MCF 10A (cell line): ENCODE results near the gene ATAD5. TPM values are rescaled to one million over a fixed set of nuclear protein-coding genes. Genes with fewer than 3 reads are reported as not detected.

ENCODE experiments used
- BruUV-seq: library from RNA; stranded (reverse); fragments of 400-500 nt; replicated peaks from 2 replicates; lab custom pipeline; 2021; lab: Mats Ljungman, UMichigan
- CTCF ChIA-PET: fragments of 300-600 bp; sonication (Branson Sonifier 250); formaldehyde crosslinking; extraction: SDS; loops from one replicate; lab custom pipeline; 2021; ENCODE audit warnings: antibody characterized with exemption, inconsistent platforms; lab: Yijun Ruan, JAX
- POLR2A ChIA-PET: fragments of 300-600, 350-650 bp; sonication (Branson Sonifier 250); formaldehyde crosslinking; extraction: SDS; loops from one replicate; lab custom pipeline; 2020; ENCODE audit warnings: antibody characterized with exemption, inconsistent platforms; lab: Yijun Ruan, JAX
- DNase-seq: peaks from one replicate; pipeline ENCODE4 v3.0.0-alpha.2; 2018; ENCODE audit not compliant: unreplicated experiment
- H3K27ac Mint-ChIP-seq: one replicate; pipeline ENCODE4 v1.8.0; 2022; ENCODE audit warnings: mild to moderate bottlenecking, low read depth, mixed read lengths; ENCODE audit not compliant: unreplicated experiment
- H3K27me3 Mint-ChIP-seq: one replicate; pipeline ENCODE4 v1.8.0; 2022; ENCODE audit warnings: mixed read lengths; ENCODE audit not compliant: insufficient read depth, unreplicated experiment
- H3K36me3 Mint-ChIP-seq: one replicate; pipeline ENCODE4 v1.8.0; 2022; ENCODE audit warnings: mild to moderate bottlenecking, moderate library complexity, mixed read lengths; ENCODE audit not compliant: insufficient read depth, unreplicated experiment
- H3K4me1 Mint-ChIP-seq: one replicate; pipeline ENCODE4 v1.8.0; 2022; ENCODE audit warnings: mixed read lengths; ENCODE audit not compliant: insufficient read depth, unreplicated experiment
- H3K4me3 Mint-ChIP-seq: one replicate; pipeline ENCODE4 v1.8.0; 2022; ENCODE audit warnings: mild to moderate bottlenecking, moderate library complexity, mixed read lengths; ENCODE audit not compliant: unreplicated experiment
- H3K9me3 Mint-ChIP-seq: one replicate; pipeline ENCODE4 v1.8.0; 2022; ENCODE audit warnings: mixed read lengths; ENCODE audit not compliant: unreplicated experiment
- intact Hi-C: fragments of 100-400 bp; cut with micrococcal nuclease; formaldehyde crosslinking; loops from 2 replicates; pipeline ENCODE4 v1.14.1; 2022
- total RNA-seq: library from RNA; stranded (reverse); gene quantifications from 2 replicates; pipeline ENCODE4 v1.2.3, GENCODE V29; 2022
- TF ChIP-seq, protein P1 (sequence below): fragments of 200-600 bp; IDR thresholded peaks from one replicate; pipeline ENCODE4 v1.8.0; 2022; ENCODE audit warnings: antibody characterized with exemption, mild to moderate bottlenecking; ENCODE audit not compliant: unreplicated experiment

ATAD5 gene
- total RNA-seq, 1 experiment from 2014 or later, result 3.6 TPM

DNA sequence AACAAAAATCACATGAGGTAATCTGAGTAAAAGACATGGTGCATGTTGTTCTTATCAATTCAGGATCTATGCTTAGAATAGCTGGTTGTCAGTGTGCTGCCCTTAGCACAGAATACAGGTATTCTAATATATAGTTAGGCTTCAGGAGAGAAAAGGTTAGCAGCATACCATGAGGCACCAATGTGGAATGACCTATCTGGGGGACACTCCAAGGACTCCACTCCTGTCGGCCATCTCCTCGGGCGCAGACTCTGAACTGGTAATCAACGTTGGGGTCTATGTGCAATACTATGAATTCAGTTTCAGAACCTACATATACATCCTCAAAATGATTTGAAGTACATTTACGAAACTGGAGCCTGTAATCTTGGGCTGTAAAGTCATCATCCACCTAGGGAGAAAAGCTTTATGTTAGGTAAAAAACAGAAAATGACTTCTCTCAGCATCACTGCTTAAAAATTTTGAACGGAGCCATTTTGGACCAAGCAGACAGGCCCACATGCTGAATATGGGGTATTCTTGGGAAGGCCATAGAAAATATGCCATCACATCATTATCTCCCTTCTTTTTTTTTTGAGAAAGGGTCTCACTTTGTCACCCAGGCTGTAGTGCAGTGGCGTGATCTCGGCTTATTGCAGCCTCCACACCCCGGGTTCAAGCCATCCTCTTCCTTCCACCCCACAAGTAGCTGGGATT is 38.3 kb upstream of the ATAD5 start:
- BruUV-seq, result no TSS peak
- CTCF ChIA-PET, result no interaction called here
- H3K9me3 Mint-ChIP-seq, result no peaks in the 10 kb centered on the region

DNA sequence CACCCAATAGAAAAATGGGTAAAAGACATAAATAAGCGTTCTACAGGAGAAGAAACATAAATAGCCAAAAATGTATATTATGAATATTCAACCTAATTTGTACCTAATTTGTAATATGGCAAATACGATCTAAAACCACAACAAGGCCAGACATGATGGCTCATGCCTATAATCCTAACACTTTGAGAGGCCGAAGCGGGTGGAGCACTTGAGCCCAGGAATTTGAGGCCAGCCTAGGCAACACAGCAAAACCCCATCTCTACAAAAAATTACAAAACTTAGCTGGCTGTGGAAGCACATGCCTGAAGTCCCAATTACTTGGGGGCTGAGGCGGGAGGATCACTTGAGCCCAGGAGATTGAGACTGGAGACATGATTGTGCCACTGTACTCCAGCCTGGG is 37.4 kb upstream of the ATAD5 start:
- intact Hi-C loops, result no loop called here
- no TSS peak for BruUV-seq
- H3K4me1 Mint-ChIP-seq, result no peaks in the 10 kb centered on the region
- no peaks in the 10 kb centered on the region for H3K27me3 Mint-ChIP-seq
- TF ChIP-seq, protein P1, sequence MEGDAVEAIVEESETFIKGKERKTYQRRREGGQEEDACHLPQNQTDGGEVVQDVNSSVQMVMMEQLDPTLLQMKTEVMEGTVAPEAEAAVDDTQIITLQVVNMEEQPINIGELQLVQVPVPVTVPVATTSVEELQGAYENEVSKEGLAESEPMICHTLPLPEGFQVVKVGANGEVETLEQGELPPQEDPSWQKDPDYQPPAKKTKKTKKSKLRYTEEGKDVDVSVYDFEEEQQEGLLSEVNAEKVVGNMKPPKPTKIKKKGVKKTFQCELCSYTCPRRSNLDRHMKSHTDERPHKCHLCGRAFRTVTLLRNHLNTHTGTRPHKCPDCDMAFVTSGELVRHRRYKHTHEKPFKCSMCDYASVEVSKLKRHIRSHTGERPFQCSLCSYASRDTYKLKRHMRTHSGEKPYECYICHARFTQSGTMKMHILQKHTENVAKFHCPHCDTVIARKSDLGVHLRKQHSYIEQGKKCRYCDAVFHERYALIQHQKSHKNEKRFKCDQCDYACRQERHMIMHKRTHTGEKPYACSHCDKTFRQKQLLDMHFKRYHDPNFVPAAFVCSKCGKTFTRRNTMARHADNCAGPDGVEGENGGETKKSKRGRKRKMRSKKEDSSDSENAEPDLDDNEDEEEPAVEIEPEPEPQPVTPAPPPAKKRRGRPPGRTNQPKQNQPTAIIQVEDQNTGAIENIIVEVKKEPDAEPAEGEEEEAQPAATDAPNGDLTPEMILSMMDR, result no peak
- no peaks in the 10 kb centered on the region for H3K9me3 Mint-ChIP-seq
- peaks cover 83% of the 10 kb centered on the region for H3K36me3 Mint-ChIP-seq
- no peak overlapping the region for H3K4me3 Mint-ChIP-seq
- no peak for DNase-seq
- ChIA-PET CTCF (interaction anchor here (0.5 kb wide), 1 partner anchor 11 kb away, joined by 3 read pairs; no protein-coding TSS in a partner anchor), POLR2A (interaction anchor here (0.7 kb wide), 1 partner anchor 312 kb away, joined by 3 read pairs; no protein-coding TSS in a partner anchor)
- H3K27ac Mint-ChIP-seq, result peak overlapping the region; percentile 21

More for the DNA sequence above, 38.3 kb upstream of the ATAD5 start:
- Mint-ChIP-seq H3K27ac (peak overlapping the region; percentile 21), H3K27me3 (no peaks in the 10 kb centered on the region), H3K36me3 (peaks cover 88% of the 10 kb centered on the region), H3K4me3 (no peak overlapping the region), H3K4me1 (no peaks in the 10 kb centered on the region)
- DNase-seq, result no peak
- intact Hi-C loops, result no loop called here
- TF ChIP-seq, protein P1, result no peak
- POLR2A ChIA-PET, result interaction anchor here (0.7 kb wide), 1 partner anchor 628 kb away, joined by 3 read pairs; no protein-coding TSS in a partner anchor

DNA sequence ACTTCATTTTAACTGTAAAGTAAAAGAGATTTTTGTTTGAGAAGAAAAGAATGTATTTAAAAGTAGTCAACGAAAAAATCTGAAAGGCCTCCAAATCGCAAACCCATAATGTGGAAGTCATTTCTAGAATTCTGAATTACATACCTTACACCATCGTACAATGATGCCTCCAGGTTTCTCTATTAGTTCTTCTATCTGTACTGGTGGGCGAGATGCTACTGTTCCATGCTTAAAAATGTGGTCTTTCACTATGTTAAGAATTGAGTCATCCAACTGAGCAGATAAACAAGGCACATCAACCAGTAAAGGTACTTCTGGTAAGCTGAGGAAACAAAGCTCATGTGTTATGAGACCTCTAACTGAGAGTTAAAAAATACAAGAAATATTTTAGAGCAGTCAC is 35.8 kb upstream of the ATAD5 start:
- intact Hi-C loops, result no loop called here
- Mint-ChIP-seq H3K4me3 (no peak overlapping the region), H3K36me3 (peaks cover 84% of the 10 kb centered on the region), H3K27me3 (no peaks in the 10 kb centered on the region), H3K9me3 (no peaks in the 10 kb centered on the region), H3K4me1 (no peaks in the 10 kb centered on the region), H3K27ac (no peak overlapping the region)
- no peak for DNase-seq
- TF ChIP-seq, protein P1, result no peak
- no TSS peak for BruUV-seq
- ChIA-PET CTCF (no interaction called here), POLR2A (no interaction called here)

DNA sequence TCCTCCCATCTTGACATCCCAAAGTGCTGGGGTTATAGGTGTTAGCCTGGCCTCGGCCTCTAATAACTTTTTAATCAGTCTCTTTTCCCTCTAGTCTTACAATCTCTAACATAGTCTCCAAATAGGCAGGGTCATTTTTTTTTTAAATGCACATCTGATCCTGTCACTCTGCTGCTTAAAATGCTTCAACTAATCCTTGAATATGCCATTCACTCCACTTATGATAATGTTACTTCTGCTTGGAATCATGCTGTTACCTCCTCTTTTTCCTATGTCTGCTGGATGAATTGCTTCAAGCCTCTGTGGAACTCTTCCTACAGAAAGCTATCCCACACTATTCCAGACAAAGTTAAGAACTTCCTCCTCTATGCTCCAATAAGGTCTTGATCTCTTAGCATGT is 30.1 kb upstream of the ATAD5 start:
- BruUV-seq, result no TSS peak
- H3K9me3 Mint-ChIP-seq, result no peaks in the 10 kb centered on the region
- POLR2A ChIA-PET, result no interaction called here
- peaks cover 65% of the 10 kb centered on the region for H3K36me3 Mint-ChIP-seq
- H3K4me1 Mint-ChIP-seq, result no peaks in the 10 kb centered on the region
- no peak for DNase-seq
- no peak overlapping the region for H3K27ac Mint-ChIP-seq
- H3K4me3 Mint-ChIP-seq, result no peak overlapping the region
- TF ChIP-seq, protein P1, result no peak
- CTCF ChIA-PET, result interaction anchor here (0.7 kb wide), 1 partner anchor 11 kb away, joined by 3 read pairs; no protein-coding TSS in a partner anchor
- intact Hi-C loops, result no loop called here
- H3K27me3 Mint-ChIP-seq, result no peaks in the 10 kb centered on the region
